GM04503 (cell line): Measurements from ENCODE around the gene MEGF6.

ENCODE experiments used
- DNase-seq: peaks from one replicate; pipeline ENCODE4 v3.0.0-alpha.2; 2012; ENCODE audit warnings: low read depth

MEGF6 gene

DNA sequence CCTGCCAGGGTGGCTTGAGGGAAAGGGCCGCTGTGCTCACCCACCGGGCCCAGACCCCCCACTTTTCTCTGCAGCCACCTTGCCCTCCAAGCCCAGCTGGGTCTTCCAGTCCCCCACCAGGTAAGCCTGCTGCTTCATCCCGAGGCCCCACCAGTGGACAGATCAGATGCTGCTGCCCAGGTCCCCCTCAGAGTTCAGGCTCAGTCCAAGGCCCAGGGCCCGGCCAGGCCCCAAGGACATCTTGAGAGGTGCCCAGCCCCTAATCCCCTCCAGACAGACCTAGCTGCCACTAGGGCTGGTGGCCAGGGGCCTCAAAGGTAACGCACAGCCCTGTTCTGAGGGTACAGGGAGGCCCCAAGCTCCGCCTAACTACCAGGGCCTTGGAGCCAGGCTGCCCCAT is 58.6 kb downstream of the MEGF6 start:
- DNase-seq = no peak

DNA sequence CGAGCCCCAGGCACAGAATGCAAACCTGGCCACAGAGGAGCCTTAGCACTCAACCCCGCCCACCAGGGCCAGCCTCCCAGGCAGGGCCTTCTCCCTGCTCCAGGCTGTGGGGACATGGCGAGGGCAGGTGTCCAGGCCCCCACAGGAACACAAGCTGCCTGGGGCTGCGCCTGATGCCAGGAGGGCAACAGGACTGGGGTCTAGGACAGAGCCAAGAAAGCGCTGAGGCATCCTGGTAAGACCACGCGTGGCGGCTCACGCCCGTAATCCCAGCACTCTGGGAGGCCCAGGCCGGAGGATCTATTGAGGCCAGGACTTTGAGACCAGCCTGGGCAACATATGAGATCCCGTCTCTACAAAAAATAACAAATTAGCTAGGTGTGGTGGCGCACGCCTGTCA is 59.1 kb downstream of the MEGF6 start:
- DNase-seq = no peak

DNA sequence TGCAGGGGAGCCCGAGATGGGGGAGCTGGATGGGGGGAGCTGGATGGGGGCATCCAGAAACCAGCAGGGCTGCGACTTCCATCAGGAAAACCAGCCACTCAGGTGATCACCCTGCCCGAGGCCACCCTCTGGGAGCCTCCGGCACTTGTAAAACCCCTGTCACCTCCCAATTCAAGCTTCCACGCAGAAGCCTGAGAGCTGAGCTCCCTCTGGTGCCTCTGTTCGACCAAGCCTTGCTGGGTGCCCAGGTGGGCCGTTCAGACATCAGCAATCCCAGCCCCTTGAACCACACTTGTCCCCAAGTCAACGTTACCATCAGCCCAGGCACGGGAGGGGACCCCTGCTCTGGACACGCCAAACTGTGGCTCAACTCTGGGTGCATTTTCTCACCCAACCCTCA is 59.6 kb downstream of the MEGF6 start:
- DNase-seq = no peak

DNA sequence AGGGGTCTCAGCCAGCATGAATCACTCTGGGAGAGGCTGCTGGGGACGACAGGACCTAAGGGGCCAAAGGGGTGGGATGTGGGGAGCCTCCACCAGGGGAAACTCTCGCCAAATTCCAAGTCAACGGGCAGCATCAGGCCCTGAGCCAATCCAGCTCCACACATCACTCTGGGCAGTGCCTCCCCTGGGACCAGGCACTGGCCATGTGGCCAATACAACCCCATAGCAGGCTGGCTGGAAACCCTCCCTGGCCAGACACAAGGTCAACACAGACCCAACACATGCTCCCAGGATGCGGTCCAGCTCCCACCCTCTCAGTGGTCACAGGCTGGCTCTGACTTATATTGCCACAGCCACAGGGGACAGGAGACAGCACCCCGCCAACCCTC is 60.0 kb downstream of the MEGF6 start:
- DNase-seq = no peak

DNA sequence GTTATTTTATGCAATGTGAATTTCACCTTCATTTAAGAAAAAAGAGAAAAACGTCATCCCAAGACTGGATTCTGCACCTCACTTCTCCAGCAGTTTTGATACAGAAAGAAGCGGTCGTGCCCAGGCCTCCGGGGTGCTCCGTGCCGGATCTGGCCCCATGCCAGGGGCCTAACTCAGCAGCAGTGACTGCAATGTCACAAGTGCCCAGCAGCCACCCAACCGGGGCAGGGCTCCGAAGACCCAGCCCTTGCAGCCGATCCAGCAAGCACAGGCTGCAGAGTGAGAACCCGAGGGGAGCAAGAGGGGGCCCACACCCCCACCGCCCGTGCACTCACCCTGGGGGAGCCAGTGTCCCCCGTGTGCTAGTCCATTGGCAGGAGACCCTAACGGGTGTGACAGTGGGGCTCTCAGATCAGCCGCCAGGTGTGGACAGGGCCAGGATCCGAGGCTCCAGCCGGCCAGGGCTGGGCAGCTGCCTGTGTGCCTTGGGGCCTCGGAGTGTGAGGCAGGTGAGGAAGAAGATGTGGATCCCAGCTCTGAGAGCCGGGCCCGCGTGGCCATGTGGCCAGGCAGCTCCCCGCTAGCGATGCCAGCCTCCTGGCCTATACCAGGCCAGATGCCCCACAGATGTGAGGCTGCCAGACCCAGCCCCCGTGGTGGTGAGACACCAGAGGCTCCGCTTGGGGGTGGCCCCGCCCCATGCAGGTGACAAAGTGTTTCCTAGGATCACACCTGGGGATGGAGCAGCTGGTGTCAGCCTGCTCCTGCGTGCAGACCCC is 60.6 kb downstream of the MEGF6 start:
- DNase-seq = no peak

DNA sequence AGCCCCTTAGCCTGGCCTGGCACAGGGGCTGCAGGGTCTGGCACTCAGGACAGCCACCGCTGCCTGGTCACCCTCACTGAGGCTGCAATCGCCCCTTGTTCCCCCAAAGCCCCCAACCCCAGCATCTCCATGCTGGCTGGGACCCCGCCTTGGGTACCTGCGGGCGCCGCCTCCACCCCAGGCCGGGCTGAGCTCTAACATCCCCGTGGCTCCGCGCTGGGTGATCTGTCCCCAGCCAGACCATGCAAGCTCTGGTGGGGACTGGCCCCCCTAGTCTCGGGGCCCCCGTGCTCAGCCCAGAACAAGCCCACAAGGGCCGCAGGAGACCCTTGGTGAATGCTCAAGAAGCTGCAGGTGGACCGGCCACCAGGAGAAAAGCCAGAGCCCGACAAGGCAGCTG is 62.4 kb downstream of the MEGF6 start:
- no peak for DNase-seq

DNA sequence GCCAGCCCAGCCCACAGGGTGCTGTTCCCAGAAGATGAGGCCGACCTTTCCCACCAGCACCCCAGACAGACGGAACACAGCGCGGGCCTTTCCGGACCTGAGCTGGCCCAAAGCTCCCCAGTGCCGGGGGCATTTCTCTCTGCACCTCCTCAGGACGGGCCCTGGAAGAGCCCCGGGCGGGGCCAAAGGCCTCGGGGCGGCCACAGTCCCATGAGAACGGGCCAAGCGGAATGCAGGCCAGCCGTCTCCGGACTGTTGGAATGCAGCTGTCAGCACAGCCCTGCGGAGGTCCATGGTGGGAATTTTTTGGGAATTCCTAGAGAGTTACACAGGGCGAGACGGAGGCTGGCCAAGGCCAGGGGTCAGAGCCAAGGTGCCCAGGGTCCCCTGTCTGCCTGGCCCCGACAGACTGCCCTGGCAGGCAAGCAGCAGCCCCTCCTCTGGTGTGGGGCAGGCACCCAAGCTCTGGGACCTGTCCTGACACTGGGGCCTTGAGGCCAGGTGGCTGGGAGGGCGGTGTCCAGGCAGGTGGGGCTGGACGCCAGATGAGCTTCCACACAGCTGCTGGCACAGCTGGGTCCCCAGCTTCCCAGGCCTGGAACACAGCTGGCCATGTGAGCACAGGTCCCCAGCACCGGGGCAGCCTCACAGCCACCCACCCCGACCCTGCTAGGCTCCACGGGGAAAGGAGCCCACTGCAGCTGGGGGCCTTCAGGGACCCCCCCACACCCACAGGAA is 63.0 kb downstream of the MEGF6 start:
- peak; percentile 63 for DNase-seq

DNA sequence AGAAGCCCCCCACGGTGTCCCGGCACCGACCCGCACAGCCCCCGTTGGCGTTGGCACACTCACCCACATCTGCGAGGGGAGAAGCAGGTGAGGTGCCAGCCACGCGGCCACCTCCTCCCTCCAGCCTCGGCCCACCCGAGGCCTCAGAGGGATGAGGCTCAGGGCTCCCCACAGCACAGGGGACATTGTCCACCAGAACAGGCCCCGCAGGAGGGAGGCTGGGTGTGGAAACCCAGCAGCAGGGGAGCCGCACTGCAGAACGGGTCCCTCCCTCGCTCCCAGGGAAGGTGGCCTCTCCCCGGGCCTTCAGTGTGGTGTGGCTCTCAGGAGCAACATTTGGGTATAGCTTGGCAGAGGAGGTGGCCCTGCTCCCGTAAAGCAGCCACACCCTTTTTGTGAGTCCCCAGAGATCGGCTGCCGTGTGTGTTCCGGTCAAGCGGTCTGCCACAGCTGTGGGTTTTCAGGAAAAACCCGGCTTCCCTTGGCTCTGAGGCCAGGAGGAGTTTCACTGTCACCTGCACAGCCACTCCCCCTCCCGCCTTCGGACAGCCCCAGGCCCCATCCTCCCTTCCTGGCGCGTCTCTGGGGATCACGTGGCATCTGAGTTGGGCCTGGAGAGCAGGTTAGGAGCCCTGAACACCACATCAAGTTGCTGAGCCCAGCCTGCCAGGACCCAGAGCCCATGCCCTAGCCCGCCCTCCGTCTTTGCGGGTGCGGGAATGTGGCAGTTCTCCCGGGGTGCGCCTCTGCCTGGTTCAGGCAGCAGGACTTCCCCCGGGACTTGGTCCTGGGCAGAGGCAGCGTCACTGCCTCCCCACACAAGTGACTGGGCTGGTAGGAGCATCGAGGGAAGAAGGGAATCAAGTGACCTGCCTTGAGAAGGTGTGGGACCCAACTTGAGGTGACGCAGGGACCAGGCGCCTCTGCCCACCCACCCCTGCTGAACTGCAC is 64.0 kb downstream of the MEGF6 start:
- DNase-seq = no peak

DNA sequence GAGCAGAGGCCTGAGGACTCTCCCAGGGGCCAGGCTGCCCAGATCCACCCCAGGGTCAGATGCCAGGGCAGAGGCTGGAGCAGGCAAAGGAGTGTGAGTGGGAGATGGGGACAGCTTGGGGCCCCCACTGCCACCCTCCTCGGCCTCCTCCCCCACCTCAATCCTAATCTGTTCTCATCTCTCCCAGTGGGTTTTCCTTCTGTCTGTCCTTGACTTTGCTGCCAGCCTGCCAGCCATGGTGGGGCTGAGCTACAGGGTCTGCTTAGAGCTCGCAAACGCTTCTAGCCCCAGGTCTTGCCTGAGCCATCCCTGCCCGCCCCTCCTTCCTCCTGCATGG is 65.3 kb downstream of the MEGF6 start:
- no peak for DNase-seq

DNA sequence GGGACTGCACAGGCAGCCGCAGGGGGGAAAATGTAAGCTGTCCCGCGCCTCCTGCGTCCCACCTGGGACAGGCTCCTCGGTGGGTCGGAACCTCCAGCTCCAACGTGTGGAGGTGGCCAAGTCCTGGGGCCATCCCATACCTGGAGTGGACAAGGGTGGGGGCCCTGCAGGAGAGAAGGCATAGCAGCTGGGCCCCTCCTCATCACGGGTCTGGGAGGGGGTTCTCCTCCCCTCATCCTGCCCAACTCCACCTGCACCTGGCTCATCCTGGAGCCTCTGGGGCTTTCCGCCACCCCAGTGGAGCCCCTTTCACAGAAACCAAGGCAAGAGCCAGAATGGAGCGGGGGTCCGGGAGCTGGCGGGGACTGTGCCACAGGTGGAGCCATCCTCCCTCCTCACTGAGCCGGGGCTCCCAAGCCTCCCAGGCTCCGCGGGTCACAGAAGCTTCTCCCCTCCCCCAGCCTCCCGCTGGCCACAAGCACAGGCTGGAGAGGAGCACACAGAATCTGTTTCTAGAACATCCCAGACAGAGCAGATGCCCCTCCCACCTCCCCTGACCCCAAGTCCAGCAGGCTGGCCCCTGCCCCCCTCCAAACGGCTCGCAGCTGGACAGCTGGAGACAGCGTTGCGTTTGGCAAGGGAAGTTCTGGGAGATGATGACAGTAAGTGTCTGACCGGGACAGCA is 65.8 kb downstream of the MEGF6 start:
- DNase-seq = no peak

DNA sequence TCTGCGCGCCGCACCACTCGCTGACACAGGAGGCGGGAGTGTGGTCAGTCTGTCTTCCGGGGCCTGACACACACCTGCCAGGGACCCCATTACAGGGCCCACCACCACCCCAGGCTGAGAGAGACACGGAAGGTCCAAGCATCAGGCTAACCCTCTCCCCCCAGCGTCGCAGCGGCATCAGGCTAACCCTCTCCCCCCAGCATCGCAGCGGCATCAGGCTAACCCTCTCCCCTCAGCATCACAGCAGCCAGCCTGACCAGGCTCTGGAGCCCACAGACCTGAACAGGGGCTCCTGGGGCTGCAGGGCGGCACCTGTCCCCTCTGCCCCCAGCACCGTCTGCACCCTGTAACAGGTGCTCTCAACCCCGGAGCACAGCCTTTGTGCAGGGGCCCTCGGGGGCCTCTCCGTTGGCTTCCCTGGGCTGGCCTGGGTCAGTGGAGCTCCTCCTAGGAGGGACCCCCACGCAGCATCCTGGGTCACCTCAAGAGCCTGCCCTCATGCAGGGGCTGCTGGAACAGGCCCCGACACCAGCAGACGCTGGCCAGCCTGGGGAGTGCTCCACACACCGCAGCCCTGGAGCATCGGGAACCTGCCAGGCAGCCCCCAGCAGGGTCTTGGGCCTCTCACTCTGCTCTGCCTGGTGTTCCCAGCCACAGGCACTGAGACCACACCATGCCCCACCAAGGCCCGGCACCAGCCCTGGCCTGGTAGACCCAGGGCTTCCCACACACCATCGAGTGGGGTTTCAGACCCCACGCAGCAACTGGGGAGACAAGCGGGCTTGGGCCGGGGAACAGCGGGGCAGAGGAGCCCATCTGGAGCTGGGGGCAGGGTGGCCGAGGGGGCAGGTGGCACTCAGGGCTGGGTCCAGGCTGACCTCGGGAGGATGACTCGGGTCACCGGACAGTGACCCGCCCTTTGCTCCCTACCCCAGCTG is 67.0 kb downstream of the MEGF6 start:
- DNase-seq = no peak

DNA sequence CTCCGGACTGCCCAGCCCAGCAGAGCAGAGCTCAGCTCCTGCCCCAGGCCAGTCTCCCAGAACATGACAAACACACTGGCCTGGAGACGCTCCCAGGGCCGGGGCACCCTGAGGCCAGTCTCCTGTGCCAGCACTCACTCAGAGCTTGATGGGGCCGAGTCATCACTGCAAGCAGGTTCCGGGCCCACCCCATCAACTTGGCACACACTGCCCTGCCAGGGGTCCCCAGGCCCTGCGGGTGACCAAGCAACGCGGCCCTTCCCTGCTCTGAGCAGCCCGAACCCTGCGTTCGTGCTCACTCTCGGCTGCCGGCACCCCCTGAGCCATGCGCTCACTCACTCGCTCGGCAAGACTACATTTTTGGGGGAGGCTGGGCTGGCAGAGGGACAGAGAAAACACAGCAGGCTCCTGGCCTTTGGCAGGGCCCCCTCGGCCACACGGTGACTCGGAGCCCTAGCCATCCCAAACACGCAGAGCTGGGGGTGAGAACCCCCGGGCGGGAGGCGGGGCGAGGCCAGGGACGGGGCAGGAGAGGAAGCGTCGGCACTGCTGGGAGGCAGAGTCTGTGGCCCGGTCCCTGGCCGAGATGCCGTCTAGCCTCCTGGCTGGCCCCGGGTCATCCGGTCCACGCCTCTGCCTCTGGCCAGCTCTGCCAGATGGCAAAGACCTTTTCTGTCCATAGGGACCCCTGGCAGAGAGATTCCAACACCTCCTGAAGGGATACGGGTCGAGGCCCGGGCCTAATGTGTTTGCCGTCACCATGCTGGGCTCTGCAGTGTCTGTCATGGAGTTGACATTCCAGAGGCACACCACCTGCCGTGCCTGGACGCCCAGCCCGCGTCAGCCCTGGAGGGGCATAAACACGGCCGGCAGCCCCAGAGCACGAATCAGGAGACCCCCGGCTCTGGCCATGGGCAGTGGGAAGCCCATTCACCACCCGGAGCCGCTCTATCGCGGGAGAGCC is 68.0 kb downstream of the MEGF6 start:
- peak; percentile 95 for DNase-seq

DNA sequence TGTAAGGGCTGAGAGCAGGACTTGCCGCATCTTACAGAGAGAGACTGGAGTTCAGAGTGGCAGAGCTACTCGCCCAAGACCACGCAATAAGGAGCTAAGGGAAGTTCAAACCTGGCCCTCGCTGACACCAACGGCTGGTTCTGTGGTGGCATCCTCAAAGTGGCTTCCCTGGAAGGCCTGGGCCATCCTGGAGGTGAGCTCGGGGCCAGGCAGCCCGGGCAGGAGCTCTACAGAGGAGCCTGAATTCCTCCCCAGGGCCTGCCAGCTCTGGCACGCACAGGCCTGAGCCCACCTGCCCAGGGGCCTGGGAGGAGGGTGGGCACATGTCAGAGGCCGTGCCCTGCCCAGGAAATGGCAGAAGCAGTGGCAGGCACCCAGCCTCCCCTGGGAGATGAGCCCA is 68.6 kb downstream of the MEGF6 start:
- no peak for DNase-seq

DNA sequence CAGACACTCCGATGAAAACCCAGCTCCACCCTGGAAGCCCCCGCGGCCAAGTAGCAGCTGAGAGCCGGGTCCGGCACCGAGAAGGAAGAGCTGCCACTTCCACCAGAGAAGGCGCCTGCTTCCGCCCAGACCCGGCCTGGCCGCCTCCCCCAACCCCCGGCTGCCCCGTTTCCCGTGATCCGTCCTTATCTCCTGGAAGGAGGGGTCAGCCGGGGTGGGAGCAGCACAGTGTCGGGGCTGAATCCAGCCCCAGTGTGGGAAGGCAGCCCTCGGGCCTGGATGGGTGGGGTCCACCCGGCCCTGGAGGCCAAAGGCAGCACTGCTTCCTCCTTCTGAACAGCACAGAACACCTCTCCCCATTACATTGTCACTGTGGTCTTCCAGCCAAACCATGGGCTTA is 69.4 kb downstream of the MEGF6 start:
- DNase-seq = no peak

DNA sequence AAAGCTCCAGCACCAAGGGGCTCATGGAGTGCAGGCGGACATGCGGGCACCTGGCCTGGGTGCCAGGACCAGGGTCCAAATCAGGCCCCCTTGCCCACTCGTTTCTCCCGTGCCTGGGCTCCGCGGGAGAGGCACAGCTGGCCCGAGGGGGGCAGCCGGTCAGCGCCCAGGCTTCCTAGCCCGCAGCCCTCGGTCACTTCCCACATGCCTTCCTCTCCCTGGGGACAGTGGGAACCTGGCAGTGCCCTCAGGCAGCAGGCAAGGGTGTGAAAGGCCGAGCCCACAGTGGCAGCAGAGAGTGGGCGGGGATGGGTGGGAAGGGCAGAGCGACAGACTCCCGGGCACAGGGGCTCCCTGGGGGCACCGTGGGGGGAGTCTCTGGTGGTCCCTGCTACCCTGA is 69.8 kb downstream of the MEGF6 start:
- no peak for DNase-seq

DNA sequence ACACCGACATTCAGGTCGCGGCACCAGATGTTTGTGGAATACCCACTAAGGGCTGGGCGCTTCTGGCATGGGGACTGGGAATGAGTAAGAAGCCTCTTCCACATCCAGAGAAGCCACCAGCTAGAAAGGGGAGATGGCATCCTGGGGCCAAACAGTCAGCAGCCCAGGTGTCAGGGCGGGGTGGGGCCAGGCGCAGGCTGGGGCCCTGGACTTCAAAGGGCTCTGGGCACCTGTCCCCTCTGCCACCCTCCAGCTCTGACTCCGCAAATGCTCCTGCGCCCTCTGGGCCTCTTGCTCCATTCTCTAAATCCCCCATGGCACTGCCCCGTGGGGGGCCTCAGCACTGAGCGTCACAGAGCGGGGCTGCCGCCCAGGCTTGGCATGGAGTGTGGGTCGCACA is 70.4 kb downstream of the MEGF6 start:
- no peak for DNase-seq

DNA sequence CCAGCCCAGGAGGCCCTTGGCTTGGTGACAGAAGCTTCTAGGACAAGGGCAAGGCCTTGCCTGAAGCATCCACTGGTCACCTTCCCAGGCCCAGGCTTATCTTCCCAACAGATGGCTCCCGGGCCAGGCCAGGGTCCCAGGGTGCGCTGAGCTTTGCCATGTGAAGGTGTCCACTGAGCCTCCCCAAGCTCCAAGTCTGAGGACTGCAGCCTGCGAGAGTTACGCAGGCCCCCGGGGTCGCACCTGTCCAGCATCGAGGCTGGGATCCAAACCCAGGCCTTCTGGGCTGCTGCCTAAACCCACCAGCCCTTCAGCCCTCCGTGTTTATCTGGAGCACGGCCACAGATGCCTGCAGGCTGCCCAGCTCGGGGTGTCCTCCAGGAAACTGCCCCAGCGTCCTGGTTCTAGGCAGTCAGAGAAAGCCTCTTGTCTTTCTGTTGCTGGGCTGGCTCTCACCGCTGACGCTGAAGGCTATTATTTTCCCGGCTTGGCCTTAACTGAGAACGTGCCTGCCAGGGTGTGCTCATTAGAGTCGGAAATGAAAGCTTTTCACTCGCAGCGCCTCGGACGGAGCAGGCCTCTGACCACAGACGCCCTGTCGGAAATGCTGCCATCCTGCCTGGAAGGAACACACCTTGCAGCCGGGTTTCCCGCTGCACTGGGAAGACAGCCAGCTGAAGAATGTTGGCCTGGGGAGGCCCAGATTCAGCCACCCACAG is 71.4 kb downstream of the MEGF6 start:
- DNase-seq = no peak

DNA sequence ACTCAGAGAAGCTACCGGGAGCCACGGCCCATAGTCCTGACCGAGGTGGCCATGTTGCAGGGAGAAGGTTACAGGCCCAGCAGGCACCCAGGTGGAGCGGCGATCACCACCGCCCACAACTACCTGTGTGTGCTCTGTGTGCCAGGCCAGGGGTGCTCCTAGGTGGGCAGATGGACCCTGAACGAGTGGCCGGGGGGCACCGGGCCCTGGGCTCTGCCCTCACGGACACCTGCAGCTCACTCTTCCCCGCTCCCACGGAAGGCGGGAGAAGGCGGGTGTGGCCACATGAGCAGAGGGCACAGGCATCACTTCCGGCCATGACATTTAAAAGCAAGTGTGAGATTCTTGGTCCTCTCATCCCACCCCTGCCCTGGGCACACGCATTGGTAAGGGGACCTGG is 73.9 kb downstream of the MEGF6 start:
- DNase-seq = no peak
